HT1080 (cell line): Measurements from ENCODE around the gene TTC5. TPM values are rescaled to one million over a fixed set of nuclear protein-coding genes. Genes with fewer than 3 reads are reported as not detected.
"Not testable (repeated sequence)": the region's sequence is repeated elsewhere in the genome, so short reads cannot be mapped to it uniquely, and the experiment has no call there.

Source experiments
- DNase-seq: peaks from one replicate; pipeline ENCODE4 v3.0.0-alpha.2; 2015; ENCODE audit warnings: low read depth
- small RNA-seq: library from RNA; depleted of rRNA; stranded (forward); fragments of <200 nt; gene quantifications from one replicate; pipeline ENCODE3, GENCODE V24; 2014
- total RNA-seq: library from RNA; depleted of rRNA; stranded (reverse); fragments of >200 nt; shearing (Covaris generic); gene quantifications from 2 replicates; pipeline ENCODE4 v1.2.3, GENCODE V29; 2014; rRNA removed

TTC5 gene
- total RNA-seq, 1 experiment from 2014 or later = 13.5 TPM

DNA sequence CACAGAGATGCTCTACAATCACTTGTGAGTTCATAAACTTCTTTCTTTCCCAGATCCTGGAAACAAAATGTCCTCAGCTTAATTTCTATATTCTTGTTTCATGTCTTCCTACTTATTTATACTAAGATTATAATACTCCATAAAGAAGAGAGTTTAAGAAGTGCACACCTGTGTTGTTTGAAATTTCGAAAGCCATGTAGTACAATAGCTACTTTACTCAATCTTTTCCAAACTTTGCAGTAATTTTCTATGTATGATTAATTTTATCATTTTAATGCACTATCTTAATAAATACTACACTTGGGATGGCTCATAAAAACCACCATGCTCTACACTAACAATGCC lies 300 bp upstream of the TTC5 start:
- no peak for DNase-seq

DNA sequence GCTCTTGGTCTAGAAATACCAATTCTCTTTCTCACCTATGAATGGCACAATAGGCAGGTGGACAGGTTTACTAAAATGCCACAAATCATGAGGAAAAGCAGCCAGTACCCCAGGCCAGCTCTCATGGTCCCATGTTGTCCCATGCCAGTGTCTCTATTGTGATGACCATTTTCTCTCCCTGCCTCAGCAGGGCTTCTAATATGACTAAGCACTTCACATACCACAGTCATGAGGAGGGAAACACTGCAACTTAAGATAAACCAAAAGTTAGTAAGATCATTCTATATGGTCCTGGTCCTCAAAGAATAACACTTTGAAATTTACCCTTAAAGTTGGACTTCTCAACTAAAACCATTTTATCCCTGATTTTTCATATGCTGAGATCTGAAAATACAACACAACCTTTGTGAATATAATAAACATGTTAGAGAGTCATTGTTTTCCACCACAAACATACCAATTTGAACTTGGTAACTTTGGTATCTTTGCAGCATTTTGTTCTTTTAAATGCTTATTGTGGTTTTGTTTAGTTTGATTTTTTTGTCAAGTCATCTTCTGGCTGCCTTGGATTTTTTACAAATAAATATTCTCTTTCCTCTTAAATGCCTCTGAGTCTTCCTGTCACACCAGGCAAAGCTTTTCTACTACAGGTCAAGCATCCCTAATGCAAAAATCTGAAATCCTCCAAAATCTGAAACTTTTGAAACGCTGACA lies 3.6 kb downstream of the TTC5 start:
- DNase-seq = peak; percentile 42

DNA sequence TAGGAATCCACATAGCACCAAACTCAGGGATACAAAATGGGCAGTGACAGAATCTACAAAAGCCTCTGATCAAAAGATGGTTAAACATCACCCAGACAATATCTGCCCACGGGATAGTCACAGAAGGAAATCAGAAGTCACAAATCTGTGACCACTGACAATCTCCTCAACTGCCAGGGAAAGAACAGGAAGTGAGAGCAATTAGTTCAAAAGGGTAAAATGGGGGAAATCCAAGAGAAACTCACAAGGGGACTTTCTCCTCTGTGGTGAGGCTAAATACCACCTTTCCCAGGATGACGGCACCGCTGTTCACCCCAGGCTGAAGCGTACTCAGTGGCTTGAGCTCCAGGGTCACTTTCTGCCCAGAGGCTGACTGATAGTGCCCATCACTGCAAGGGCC lies 10.7 kb downstream of the TTC5 start:
- no peak for DNase-seq

DNA sequence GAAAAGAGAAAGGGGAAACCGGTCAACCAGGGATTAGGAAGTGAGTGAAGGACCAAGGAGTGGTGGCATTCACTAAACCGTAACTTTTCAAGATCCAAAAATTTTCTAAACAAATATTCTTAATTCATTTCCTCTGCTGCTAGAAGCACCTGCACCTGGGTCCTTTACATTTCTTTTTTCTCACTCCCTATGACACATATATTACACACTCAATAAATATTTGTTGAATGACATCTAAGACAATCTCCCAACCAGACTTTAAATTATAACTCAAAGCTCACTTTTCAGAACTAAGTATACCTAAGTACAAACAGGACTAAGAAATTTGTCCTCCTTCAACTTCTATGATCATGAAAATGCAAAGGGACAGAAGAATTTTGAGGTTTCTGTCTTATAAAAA lies 11.1 kb downstream of the TTC5 start:
- DNase-seq = no peak

DNA sequence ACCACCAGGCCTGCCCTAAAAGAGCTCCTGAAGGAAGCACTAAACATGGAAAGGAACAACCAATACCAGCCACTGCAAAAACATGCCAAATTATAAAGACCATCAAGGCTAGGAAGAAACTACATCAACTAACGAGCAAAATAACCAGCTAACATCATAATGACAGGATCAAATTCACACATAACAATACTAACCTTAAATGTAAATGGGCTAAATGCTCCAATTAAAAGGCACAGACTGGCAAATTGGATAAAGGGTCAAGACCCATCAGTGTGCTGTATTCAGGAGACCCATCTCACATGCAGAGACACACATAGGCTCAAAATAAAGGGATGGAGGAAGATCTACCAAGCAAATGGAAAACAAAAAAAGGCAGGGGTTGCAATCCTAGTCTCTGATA lies 23.8 kb downstream of the TTC5 start:
- not testable (repeated sequence) for DNase-seq

DNA sequence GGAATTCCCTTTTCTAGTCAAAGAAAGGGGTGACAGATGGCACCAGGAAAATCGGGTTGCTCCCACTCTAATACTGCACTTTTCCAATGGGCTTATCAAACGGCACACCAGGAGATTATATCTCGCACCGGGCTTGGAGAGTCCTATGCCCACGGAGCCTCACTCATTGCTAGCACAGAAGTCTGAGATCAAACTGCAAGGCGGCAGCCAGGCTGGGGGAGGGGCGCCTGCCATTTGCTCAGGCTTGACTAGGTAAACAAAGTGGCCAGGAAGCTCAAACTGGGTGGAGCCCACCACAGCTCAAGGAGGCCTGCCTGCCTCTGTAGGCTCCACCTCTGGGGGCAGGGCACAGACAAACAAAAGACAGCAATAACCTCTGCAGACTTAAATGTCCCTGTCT lies 25.5 kb downstream of the TTC5 start:
- DNase-seq = not testable (repeated sequence)

DNA sequence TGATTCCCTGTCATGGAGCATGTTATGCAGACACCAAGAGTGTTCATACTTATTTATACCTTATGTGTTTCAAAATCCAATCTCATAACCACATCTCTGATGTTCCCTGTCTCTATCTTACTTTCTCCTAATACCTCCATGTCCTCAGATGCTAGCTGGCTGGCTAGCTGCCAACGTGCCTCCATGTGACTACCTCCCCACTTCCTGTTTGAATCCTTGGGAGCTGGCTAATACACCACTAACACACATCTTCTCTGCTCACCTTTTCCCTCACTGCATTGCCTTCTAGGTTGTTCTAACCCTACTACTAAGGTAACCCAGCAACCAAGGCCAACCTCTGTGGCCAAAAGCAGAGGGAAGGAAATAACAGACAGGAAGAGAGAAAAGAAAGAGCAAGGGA lies 27.3 kb downstream of the TTC5 start:
- peak; percentile 73 for DNase-seq

DNA sequence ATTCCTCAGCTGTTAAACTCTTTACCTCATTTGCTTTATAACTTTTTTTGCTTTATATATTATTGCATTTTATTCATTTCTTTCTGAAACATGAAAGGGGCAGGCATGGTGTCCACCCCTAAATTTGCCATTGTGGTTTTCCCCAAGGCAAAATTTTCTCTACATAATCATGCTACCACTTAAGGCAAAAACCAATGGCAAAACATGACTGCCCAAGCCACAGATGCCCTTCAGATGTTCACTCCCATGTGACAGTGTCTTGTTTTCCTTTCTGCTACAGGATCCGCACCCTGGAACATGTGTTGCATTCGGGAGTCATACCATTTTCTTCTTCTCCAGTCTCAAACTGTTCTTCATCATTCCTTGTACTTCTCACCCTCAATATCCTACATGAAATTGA lies 28.3 kb downstream of the TTC5 start:
- no peak for DNase-seq

DNA sequence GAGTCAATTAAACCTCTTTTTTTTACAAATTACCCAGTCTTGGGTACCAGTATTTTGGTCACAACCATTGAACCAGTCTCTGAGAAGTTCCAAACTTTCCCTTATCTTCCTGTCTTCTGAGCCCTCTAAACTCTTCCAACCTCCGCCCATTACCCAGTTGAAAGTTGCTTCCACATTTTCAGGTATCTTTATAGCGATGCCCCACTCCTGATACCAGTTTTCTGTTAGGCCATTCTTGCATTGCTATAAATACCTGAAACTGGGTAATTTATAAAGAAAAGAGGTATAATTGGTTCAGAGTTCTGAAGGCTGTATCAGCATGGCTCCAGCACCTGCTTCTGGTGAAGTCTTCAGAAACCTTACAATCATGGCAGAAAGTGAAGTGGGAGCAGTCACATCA lies 31.7 kb downstream of the TTC5 start:
- DNase-seq = no peak

DNA sequence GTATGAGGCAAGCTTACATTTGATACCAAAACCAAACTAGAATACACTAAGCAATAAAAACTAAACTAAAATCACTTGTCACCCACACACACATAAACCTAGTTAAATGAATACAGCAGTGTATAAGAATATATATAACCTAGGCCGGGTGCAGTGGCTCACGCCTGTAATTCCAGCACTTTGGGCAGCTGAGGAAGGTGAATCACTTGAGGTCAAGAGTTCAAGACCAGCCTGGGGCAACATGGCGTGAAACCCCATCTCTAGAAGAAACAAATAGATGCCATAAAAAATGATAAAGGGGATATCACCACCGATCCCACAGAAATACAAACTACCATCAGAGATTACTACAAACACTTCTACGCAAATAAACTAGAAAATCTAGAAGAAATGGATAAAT lies 41.4 kb downstream of the TTC5 start:
- DNase-seq = peak; percentile 27

DNA sequence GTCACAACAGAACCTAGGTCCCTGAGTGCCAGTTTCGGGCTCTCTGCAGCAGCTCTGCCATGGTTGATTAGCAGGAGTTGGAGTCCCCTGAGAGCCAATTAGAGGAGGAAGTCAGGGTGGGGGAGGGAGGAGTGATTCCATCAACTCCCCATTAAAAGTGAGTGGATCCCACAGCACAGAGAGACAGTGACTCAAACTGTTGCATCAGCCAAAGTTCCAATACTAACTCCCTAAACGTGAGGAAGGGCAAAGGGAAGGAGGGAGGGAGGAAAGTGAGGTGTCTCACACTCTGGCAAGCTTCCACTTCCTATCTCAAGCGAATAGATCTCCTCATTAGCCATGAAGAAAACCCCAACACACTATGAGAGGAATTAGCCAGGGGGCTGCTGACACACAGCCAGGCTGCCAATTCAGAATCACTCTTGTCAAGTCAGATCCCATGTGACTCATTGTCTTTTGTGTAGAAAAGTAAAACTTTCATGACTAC lies 43.1 kb downstream of the TTC5 start:
- DNase-seq = peak; percentile 91

DNA sequence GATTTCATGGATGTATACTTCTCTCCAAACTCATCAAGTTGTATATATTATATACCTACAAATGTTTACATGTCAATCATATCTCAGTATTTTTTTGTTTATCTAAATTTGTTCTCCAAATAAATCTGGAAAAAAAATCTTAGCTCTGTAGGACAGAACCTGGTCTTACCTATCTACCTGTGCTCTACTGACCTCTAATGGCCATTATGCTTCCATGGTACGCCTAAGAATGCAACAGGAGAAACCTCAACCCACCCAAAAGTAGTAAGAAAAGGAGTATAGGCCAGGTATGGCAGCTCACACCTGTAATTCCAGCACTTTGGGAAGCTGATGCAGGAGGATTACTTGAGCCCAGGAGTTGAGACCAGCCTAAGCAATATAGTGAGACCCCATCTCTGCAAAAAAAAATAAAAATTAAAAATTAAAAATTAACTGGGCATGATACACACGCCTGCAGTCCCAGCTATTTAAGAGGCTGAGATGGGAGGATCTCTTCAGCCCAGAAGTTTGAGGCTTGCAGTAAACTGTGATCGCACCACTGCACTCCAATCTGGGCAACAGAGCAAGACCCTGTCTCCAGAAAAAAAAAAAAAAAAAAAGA lies 58.0 kb downstream of the TTC5 start:
- DNase-seq = no peak

Small RNA genes lying within 50 kb of the gene (small RNA-seq; reads per million reads assigned to genes)
- 0.41 reads per million, percentile 46 among the genes with 10 or more reads in this experiment for gene SNORA79B
- gene SNORD126 = 1,795 reads per million, percentile 99 among the genes with 10 or more reads in this experiment

Other genes with a start within 250 kb of the TTC5 start
- not detected in 2 replicates for gene OR4L1, start 245.9 kb downstream of the TTC5 start, total RNA-seq
- gene OR4K17, start 195.2 kb downstream of the TTC5 start, total RNA-seq = not detected in 2 replicates
- not detected in 2 replicates for gene OR4N5, start 167.1 kb downstream of the TTC5 start, total RNA-seq
- gene OR11G2, start 115.1 kb downstream of the TTC5 start, total RNA-seq = not detected in 2 replicates
- not detected in 2 replicates for gene OR11H6, start 82.2 kb downstream of the TTC5 start, total RNA-seq
- not detected in 2 replicates for gene OR11H7, start 77.0 kb downstream of the TTC5 start, total RNA-seq
- gene OR11H4, start 66.7 kb downstream of the TTC5 start, total RNA-seq = not detected in 2 replicates
- gene CCNB1IP1, start 27.3 kb upstream of the TTC5 start, total RNA-seq = 47.6 and 60.6 TPM in 2 replicates
- 30.5 and 30.8 TPM in 2 replicates for gene PARP2, start 37.7 kb upstream of the TTC5 start, total RNA-seq
- 9.4 TPM in 2 replicates for gene TEP1, start 107.5 kb upstream of the TTC5 start, total RNA-seq
- gene KLHL33, start 130.2 kb upstream of the TTC5 start, total RNA-seq = not detected in 2 replicates
- gene OSGEP, start 148.9 kb upstream of the TTC5 start, total RNA-seq = 50.1 and 52.1 TPM in 2 replicates
- gene APEX1, start 149.3 kb upstream of the TTC5 start, total RNA-seq = 139 and 207 TPM in 2 replicates
- 20.5 and 21.0 TPM in 2 replicates for gene PIP4P1, start 155.5 kb upstream of the TTC5 start, total RNA-seq
- gene PNP, start 163.5 kb upstream of the TTC5 start, total RNA-seq = 167 and 204 TPM in 2 replicates
- not detected in 2 replicates for gene RNASE10, start 199.6 kb upstream of the TTC5 start, total RNA-seq